ENCODE measurements around the gene ARG2.
"Not testable (repeated sequence)": the region's sequence is repeated elsewhere in the genome, so short reads cannot be mapped to it uniquely, and the experiment has no call there.

The ARG2 gene

DNA sequence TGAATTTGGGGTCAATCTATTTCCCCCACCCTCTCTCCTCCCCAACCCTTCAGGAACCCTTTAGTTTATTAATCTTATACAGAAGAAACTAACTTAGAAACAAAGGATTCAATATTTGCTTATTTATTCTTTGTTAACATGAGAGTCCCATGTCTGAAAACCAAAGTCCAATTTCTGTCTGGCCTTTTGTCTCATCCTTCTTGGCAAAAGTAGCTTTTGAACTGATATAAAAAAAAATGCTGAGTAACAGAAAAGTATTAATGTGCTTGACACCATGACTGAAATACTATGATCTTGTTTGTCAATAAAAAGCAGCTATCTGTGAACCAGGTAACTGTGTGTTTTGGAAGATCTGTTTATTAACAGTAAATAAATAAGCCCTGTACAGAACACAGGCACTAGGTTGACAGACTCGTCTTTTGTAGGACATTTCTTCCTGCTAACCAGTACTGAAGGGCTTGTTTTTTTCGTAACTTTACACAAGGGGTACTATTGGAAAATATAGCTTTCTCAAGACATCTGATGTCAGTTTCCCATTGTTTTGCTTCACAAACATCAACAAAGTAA is 30.4 kb upstream of the ARG2 start:
- H3K36me3 ChIP-seq (ENCODE audit: insufficient read depth, low read length) = peaks cover 47% of the 10 kb centered on the region
- no peaks in the 10 kb centered on the region for H3K27me3 ChIP-seq (ENCODE audit: insufficient read depth, low read length)
- H3K9ac ChIP-seq (ENCODE audit: low read depth, low read length) = no peak overlapping the region
- H3K4me1 ChIP-seq (ENCODE audit: insufficient read depth, low read length) = no peaks in the 10 kb centered on the region
- no peak overlapping the region for H3K27ac ChIP-seq (ENCODE audit: low read depth, low read length)
- H3K9me3 ChIP-seq (ENCODE audit: insufficient read depth, low read depth, low read length) = no peaks in the 10 kb centered on the region
- H3K4me3 ChIP-seq (ENCODE audit: low read length) = no peak overlapping the region
- 97% methylated on average over 2 of the region's 2 CpGs for WGBS

DNA sequence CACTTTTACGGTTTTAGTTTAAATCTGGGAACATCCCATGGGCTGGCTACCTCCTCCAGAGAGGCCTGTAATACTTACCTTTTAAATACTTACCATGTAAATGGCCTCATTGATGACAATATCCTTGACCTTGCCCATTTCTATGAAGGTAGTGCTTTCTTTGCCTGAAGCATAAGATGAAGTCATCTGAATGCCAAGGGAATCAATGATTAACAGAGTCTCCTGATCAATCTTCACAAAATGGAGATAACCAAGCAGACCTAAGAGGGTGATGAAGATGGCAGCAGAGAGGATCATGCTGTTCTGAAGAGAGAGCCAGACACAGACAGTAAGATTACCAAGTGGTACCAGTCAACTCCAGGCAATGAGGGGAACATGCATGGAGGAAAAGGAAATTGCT is 26.1 kb upstream of the ARG2 start:
- H3K4me1 ChIP-seq (ENCODE audit: insufficient read depth, low read length); H3K27ac ChIP-seq (ENCODE audit: low read depth, low read length); H3K4me3 ChIP-seq (ENCODE audit: low read length); H3K9me3 ChIP-seq (ENCODE audit: insufficient read depth, low read depth, low read length); H3K9ac ChIP-seq (ENCODE audit: low read depth, low read length); H3K27me3 ChIP-seq (ENCODE audit: insufficient read depth, low read length): not testable (repeated sequence)
- H3K36me3 ChIP-seq (ENCODE audit: insufficient read depth, low read length) = peaks cover 14% of the 10 kb centered on the region
- 0% methylated on average over 1 of the region's 1 CpG for WGBS

DNA sequence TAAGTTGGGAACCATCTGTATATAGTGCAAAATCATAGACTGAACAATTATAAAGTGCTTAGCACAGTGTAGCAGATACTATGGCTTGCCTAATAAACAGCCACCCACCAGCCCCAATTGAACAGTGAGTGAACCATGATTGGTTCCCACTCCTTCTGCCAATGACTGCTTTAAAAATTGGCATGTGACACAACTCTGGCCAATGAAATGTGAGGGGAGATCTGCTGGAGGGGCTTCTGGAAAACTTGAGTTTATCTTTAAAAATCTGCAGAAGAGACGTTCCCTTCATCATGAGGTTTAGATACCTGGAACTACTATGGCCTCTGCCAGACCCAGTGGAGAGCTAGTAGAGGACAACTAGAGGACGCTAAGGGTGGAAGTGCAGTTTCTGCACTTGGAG is 24.3 kb upstream of the ARG2 start:
- Histone ChIP-seq H3K36me3 (ENCODE audit: insufficient read depth, low read length) (no peaks in the 10 kb centered on the region; the same call in 1 of the 2 replicates), H3K9ac (ENCODE audit: low read depth, low read length) (no peak overlapping the region), H3K4me3 (ENCODE audit: low read length) (no peak overlapping the region), H3K9me3 (ENCODE audit: insufficient read depth, low read depth, low read length) (no peaks in the 10 kb centered on the region), H3K27ac (ENCODE audit: low read depth, low read length) (no peak overlapping the region), H3K4me1 (ENCODE audit: insufficient read depth, low read length) (peaks cover 6% of the 10 kb centered on the region; the same call in 1 of the 2 replicates), H3K27me3 (ENCODE audit: insufficient read depth, low read length) (peaks cover 18% of the 10 kb centered on the region)
- 91% methylated on average over 2 of the region's 2 CpGs for WGBS

DNA sequence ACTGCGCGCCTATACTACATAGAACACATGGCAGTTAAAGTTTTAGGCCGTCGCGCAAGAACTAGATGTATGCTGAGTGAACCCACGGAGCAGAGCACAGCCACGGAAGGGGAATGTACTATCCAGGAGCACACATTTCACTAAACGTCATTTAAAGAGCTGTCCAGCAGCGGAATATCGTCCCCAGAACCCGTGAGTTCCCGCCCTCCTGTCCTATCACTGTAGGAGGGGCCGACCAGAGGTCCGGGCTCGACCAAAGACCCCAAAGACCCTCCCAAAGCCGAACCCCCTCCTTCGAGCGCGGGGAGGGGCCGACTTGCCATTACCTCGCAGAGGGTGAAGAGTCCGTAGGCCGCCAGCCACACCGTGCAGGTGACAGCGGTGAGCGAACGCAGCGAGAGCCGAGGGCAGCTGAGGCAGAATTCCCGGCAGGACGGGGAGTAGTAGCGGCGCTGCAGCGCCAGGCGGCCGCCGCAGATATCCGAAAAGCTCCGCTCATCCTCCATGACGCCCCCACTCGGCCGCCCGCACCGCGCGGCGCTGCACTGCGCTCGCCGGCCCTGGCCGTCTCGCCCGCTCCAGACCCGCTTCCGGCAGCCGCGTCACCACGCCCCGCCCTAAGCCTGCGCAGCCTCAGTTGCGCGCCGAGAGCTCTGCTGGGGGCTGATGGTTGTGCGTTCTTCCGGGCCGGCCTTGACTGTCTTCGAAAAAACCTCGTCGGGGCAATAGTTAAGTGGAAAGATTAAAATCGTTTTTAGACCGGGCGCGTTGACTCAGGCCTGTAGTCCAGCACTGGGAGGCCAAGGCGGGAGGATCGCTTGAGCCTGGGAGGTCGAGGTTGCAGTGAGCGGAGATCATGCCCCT is 19.8 kb upstream of the ARG2 start, which contains the start of gene PIGH:
TSS of gene PIGH (minus strand) at position 571 of the 864 bp plus-strand sequence. CDS start at position 506, 65 bp downstream.
- Histone ChIP-seq H3K4me1 (ENCODE audit: insufficient read depth, low read length) (peaks cover 6% of the 10 kb centered on the region; the same call in 1 of the 2 replicates), H3K9me3 (ENCODE audit: insufficient read depth, low read depth, low read length) (no peaks in the 10 kb centered on the region), H3K9ac (ENCODE audit: low read depth, low read length) (peak within 1 kb of the TSS; percentile 39), H3K27me3 (ENCODE audit: insufficient read depth, low read length) (peaks cover 60% of the 10 kb centered on the region), H3K36me3 (ENCODE audit: insufficient read depth, low read length) (no peaks in the 10 kb centered on the region), H3K27ac (ENCODE audit: low read depth, low read length) (no peak within 1 kb of the TSS), H3K4me3 (ENCODE audit: low read length) (peak within 1 kb of the TSS; percentile 69)
- 7% methylated on average over 76 of the region's 77 CpGs for WGBS

DNA sequence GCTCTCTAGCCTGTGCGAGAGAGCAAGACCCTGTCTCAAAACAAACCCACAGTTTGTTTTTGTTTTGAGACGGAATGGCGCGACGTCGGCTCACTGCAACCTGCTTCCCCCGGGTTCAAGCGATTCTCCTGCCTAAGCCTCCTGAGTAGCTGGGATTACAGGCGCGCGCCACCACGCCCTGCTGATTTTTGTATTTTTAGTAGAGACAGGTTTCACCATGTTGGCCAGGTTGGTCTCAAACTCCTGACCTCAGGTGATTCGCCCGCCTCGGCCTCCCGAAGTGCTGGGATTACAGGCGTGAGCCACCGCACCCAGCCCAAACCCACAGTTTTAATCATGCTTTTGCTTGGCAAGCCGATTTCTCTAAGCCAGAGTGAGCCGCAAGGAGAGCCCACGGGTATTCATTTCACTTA is 19.2 kb upstream of the ARG2 start:
- Histone ChIP-seq H3K4me3 (ENCODE audit: low read length) (peak overlapping the region; percentile 69), H3K27me3 (ENCODE audit: insufficient read depth, low read length) (peaks cover 67% of the 10 kb centered on the region)
- 90% methylated on average over 21 of the region's 21 CpGs for WGBS
- not testable (repeated sequence) for H3K9ac ChIP-seq (ENCODE audit: low read depth, low read length); H3K36me3 ChIP-seq (ENCODE audit: insufficient read depth, low read length); H3K4me1 ChIP-seq (ENCODE audit: insufficient read depth, low read length); H3K27ac ChIP-seq (ENCODE audit: low read depth, low read length); H3K9me3 ChIP-seq (ENCODE audit: insufficient read depth, low read depth, low read length)

DNA sequence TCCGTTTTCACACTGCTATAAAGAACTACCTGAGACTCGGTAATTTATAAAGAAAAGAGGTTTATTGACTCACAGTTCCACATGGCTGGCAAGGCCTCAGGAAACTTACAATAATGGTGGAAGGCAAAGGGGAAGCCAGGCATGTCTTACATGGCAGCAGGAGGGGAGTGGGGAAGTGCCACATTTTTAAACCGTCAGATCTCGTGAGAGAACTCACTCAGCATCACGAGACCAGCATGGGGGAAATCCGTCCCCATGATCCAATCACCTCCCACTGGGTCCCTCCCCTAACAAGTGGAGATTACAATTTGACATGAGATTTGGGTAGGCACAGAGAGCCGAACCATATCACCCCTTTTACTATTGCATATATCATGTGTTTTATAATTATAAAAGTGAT is 17.6 kb upstream of the ARG2 start:
- H3K36me3 ChIP-seq (ENCODE audit: insufficient read depth, low read length) = no peaks in the 10 kb centered on the region
- peaks cover 82% of the 10 kb centered on the region for H3K27me3 ChIP-seq (ENCODE audit: insufficient read depth, low read length)
- H3K9me3 ChIP-seq (ENCODE audit: insufficient read depth, low read depth, low read length) = no peaks in the 10 kb centered on the region
- peaks cover 6% of the 10 kb centered on the region; the same call in 1 of the 2 replicates for H3K4me1 ChIP-seq (ENCODE audit: insufficient read depth, low read length)
- 67% methylated on average over 6 of the region's 7 CpGs for WGBS
- H3K4me3 ChIP-seq (ENCODE audit: low read length) = no peak overlapping the region
- no peak overlapping the region for H3K9ac ChIP-seq (ENCODE audit: low read depth, low read length)
- no peak overlapping the region for H3K27ac ChIP-seq (ENCODE audit: low read depth, low read length)

DNA sequence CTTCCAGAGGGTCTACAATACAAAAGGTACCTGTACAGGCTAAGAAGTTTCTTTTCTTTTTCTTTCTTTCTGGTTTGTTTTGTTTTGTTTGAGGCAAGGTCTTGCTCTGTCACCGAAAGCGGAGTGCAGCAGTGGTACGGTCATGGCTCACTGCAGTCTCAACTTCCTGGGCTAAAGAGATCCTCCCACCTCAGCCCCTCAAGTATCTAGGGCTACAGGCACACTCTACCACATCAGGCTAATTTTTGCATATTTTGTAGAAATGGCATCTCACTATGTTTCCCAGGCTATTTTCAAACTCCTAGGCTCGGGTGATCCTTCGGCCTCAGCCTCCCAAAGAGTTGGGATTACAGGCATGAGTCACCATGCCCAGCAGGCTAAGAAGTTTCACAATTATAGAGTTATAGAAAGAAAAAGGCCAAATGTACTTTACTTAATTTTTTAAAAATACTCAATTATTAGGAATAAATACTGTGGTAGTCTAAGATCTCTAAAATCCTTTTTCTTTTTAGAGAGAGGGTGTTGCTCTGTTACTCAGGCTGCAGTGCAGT is 16.6 kb upstream of the ARG2 start:
- no peaks in the 10 kb centered on the region for H3K36me3 ChIP-seq (ENCODE audit: insufficient read depth, low read length)
- H3K4me1 ChIP-seq (ENCODE audit: insufficient read depth, low read length) = peaks cover 6% of the 10 kb centered on the region; the same call in 1 of the 2 replicates
- H3K27ac ChIP-seq (ENCODE audit: low read depth, low read length) = no peak overlapping the region
- H3K9ac ChIP-seq (ENCODE audit: low read depth, low read length) = no peak overlapping the region
- WGBS = 73% methylated on average over 5 of the region's 5 CpGs
- no peaks in the 10 kb centered on the region for H3K9me3 ChIP-seq (ENCODE audit: insufficient read depth, low read depth, low read length)
- H3K27me3 ChIP-seq (ENCODE audit: insufficient read depth, low read length) = peaks cover 87% of the 10 kb centered on the region
- no peak overlapping the region for H3K4me3 ChIP-seq (ENCODE audit: low read length)

DNA sequence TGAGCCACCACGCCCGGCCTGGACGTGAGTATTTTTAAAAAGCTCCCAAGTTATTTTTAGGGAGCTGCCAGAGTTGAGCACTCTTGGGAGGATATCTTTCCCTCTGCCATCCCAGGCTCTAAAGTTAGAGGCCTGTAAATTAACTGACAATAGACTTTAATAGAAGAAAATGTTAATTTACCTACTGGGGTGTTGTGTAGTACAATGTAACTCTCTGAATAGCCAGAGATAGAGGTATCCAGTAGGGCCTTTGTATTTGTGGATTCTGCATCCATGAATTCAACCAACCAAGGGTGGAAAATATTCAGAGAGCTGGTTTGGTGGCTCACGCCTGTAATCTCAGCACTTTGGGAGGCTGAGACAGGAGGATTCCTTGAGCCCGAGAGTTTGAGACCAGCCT is 12.1 kb upstream of the ARG2 start:
- Histone ChIP-seq H3K4me3 (ENCODE audit: low read length) (no peak overlapping the region), H3K27ac (ENCODE audit: low read depth, low read length) (no peak overlapping the region), H3K9me3 (ENCODE audit: insufficient read depth, low read depth, low read length) (no peaks in the 10 kb centered on the region), H3K9ac (ENCODE audit: low read depth, low read length) (no peak overlapping the region), H3K36me3 (ENCODE audit: insufficient read depth, low read length) (no peaks in the 10 kb centered on the region), H3K27me3 (ENCODE audit: insufficient read depth, low read length) (peaks cover 99% of the 10 kb centered on the region), H3K4me1 (ENCODE audit: insufficient read depth, low read length) (peaks cover 9% of the 10 kb centered on the region)
- 88% methylated on average over 5 of the region's 5 CpGs for WGBS

DNA sequence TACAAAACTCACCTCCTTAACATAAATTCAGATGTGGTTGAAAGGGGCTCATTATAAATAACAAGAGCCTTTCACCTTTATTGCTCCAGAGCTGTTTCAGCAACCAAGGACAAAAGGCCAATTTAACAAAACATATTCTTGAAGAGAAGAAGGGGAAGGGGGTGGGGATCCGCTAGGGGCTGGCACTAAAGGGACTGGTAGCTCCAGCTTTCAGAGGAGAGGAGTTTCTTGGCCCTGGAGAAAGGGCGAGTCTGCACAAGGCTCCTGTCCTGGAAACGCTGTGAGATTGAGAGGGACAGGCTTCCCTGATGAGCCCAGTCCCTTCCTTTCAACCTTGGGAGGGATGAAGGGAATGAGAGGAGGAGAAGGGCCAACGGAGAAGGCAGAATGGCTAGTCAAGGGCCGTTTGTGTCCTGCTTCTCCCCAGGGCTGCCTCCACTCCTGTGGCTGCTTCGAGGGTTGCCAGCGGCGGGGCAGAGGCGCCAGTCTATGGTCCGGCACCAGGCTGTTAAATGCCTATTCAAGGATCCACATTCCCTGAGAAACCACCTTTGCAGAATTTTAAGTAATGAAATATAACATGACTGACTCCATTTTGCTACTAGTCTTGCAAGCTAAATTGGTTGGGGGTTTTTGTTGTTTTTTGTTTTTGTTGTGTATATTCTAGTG is 9.9 kb upstream of the ARG2 start:
- peaks cover 99% of the 10 kb centered on the region for H3K27me3 ChIP-seq (ENCODE audit: insufficient read depth, low read length)
- H3K9ac ChIP-seq (ENCODE audit: low read depth, low read length) = no peak overlapping the region
- H3K27ac ChIP-seq (ENCODE audit: low read depth, low read length) = no peak overlapping the region
- H3K4me1 ChIP-seq (ENCODE audit: insufficient read depth, low read length) = peaks cover 9% of the 10 kb centered on the region
- no peaks in the 10 kb centered on the region for H3K36me3 ChIP-seq (ENCODE audit: insufficient read depth, low read length)
- H3K9me3 ChIP-seq (ENCODE audit: insufficient read depth, low read depth, low read length) = no peaks in the 10 kb centered on the region
- 76% methylated on average over 10 of the region's 10 CpGs for WGBS
- no peak overlapping the region for H3K4me3 ChIP-seq (ENCODE audit: low read length)

DNA sequence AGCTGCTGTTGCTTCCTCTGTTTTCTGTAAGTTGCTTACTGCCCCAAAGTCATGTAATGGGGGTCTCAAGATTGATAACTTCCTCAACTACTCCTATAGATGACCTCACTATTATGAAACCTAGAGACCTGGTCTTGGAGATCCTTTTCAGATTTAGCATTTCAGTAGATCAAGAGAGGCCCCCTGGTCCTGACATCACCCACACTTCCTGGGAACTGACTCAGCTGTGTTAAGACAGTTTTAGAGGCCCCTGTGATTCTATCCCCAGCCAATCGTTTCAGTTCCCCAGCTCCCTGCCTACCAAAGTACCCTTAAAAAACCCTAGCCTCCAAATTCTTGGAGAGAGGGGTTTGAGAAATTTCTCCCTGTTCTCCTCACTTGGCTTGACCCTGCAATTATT is 9.2 kb upstream of the ARG2 start:
- Histone ChIP-seq H3K27me3 (ENCODE audit: insufficient read depth, low read length) (peaks cover 99% of the 10 kb centered on the region), H3K9me3 (ENCODE audit: insufficient read depth, low read depth, low read length) (no peaks in the 10 kb centered on the region), H3K27ac (ENCODE audit: low read depth, low read length) (no peak overlapping the region), H3K4me3 (ENCODE audit: low read length) (no peak overlapping the region), H3K4me1 (ENCODE audit: insufficient read depth, low read length) (peaks cover 9% of the 10 kb centered on the region), H3K9ac (ENCODE audit: low read depth, low read length) (no peak overlapping the region), H3K36me3 (ENCODE audit: insufficient read depth, low read length) (no peaks in the 10 kb centered on the region)
- 100% methylated on average over 1 of the region's 1 CpG for WGBS

DNA sequence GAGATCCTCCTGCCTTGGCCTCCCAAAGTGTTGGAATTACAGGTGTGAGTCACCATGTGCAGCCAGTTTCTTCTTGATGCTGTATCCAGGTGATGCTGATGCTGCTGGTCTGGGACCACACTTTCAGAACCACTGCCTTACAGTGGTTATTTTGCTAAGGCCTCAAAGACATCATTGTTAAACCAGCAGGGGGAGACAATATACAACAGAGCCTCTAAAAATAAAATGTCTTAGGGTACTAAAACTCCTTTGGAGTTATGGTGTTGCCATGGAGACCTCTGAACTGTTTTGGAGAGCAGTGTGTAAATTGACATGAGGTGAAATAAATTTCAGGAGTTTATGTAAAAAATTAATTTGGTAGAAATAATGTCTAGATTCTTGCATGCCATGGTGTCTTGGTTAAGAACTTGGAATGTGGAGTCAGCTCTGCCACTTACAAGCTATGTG is 1.1 kb upstream of the ARG2 start:
- H3K9me3 ChIP-seq (ENCODE audit: insufficient read depth, low read depth, low read length) = no peaks in the 10 kb centered on the region
- peaks cover 17% of the 10 kb centered on the region for H3K4me1 ChIP-seq (ENCODE audit: insufficient read depth, low read length)
- no peak overlapping the region for H3K9ac ChIP-seq (ENCODE audit: low read depth, low read length)
- no peak overlapping the region for H3K4me3 ChIP-seq (ENCODE audit: low read length)
- H3K36me3 ChIP-seq (ENCODE audit: insufficient read depth, low read length) = no peaks in the 10 kb centered on the region
- no peak overlapping the region for H3K27ac ChIP-seq (ENCODE audit: low read depth, low read length)
- H3K27me3 ChIP-seq (ENCODE audit: insufficient read depth, low read length) = peaks cover 45% of the 10 kb centered on the region

Measured in HUES64 (cell line).